ENCODE data around the gene RPL37A. TPM values are rescaled to one million over a fixed set of nuclear protein-coding genes. Genes with fewer than 3 reads are reported as not detected.

RPL37A gene
- 2,728 to 2,928 TPM (median 2,867 TPM) in 3 replicates for total RNA-seq

DNA sequence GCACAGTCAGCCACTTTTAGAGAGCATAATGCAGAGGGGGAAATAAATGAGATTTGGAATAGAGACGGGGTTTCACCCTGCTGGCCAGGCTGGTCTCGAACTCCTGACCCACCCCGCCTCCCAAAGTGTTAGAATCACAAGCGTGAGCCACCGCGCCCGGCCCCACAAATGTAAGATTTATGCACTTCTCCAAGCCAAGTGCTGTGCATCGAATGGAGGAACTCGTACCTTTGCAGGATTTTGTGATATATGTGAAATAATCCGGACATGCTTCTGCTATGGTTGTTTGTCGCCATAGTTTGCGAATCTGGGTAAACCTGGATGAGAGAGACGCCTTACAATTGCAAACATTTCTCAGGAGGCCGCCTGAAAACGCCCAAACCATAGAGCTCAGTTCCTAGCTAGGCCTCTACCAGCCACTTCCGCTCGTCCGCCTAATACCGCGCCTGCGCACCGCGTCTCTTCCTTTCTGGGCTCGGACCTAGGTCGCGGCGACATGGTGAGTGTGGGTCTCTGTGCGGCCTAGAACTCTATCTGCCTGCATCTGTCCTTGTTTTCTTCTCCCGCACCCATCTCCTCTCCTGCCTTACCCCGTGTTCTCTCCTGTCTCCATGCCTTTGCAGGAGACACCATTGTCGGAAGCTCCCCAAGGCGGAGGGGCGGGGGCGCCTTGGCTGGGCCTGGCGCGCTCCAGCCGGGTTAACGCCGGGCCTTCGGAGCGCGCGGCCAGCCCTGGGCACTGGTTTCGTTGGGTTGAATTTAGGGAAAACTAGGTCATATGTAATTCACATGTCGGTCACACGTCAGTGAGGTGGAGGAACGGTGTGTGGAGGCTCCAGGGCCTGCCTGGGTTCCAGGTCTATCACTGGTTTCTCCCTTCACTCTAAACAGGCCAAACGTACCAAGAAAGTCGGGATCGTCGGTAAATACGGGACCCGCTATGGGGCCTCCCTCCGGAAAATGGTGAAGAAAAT, at the start of gene RPL37A:
Gene RPL37A (plus strand): TSS at position 466 of the 974 bp plus-strand sequence. CDS start 31 bp downstream, at position 497.
- Mint-ChIP-seq H3K4me1 (peaks cover 45% of the 10 kb centered on the region), H3K36me3 (peaks cover 30% of the 10 kb centered on the region), H3K27me3 (ENCODE audit: low read depth) (no peaks in the 10 kb centered on the region), H3K4me3 (peak within 1 kb of the TSS; percentile 96), H3K9me3 (no peaks in the 10 kb centered on the region), H3K27ac (peak within 1 kb of the TSS; percentile 94)
- TF ChIP-seq, protein P1, sequence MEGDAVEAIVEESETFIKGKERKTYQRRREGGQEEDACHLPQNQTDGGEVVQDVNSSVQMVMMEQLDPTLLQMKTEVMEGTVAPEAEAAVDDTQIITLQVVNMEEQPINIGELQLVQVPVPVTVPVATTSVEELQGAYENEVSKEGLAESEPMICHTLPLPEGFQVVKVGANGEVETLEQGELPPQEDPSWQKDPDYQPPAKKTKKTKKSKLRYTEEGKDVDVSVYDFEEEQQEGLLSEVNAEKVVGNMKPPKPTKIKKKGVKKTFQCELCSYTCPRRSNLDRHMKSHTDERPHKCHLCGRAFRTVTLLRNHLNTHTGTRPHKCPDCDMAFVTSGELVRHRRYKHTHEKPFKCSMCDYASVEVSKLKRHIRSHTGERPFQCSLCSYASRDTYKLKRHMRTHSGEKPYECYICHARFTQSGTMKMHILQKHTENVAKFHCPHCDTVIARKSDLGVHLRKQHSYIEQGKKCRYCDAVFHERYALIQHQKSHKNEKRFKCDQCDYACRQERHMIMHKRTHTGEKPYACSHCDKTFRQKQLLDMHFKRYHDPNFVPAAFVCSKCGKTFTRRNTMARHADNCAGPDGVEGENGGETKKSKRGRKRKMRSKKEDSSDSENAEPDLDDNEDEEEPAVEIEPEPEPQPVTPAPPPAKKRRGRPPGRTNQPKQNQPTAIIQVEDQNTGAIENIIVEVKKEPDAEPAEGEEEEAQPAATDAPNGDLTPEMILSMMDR (IDR thresholded peaks at IDR 0.05; ENCODE audit: unreplicated experiment), result no peak
- peak; percentile 83 to 89 for DNase-seq (ENCODE audit: low spot score in 2 of 2, unreplicated experiment in 2 of 2)

DNA sequence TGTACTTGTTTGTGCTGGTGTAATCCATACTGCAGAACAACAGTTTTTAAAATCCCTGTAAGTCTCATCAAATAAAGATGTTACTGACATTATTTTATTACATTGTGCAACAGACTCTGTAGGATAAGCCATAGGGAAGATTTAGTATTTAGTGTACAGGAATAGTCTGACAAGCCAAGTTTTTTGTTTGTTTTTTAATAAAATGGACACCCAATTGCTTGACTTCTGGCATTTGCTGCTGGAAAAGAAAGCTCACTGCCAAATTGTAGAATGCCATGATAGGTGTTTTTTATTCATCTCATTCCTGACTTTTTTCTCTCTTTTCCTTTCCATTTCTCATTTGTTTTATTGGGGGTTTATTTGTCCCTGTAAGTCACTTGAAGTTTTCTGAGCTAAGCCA, 48.3 kb upstream of the RPL37A start:
- Mint-ChIP-seq H3K4me3 (no peak overlapping the region), H3K36me3 (peaks cover 84% of the 10 kb centered on the region), H3K9me3 (peaks cover 13% of the 10 kb centered on the region), H3K27me3 (ENCODE audit: low read depth) (no peaks in the 10 kb centered on the region), H3K4me1 (no peaks in the 10 kb centered on the region), H3K27ac (no peak overlapping the region)
- TF ChIP-seq, protein P1 (IDR thresholded peaks at IDR 0.05; ENCODE audit: unreplicated experiment), result no peak
- DNase-seq (ENCODE audit: low spot score in 2 of 2, unreplicated experiment in 2 of 2), result no peak

DNA sequence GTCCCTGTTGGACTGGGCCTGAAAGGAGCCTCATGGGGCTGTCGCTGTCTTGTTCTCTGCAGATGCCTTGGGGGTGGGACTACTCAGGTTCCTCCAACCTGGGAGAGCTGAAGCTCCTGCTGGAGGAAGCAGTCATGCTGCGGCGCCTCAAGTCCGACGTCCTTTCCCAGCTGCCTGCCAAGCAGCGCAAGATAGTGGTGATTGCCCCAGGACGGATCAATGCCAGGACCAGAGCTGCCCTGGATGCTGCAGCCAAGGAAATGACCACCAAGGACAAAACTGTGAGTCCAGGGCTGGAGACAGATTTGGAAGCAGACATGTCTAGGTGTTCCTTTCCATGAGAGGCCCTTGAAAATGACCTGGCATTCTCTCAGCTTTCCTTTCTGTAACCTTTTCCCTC, 47.9 kb upstream of the RPL37A start:
- DNase-seq (ENCODE audit: low spot score in 2 of 2, unreplicated experiment in 2 of 2), result no peak
- Mint-ChIP-seq H3K36me3 (peaks cover 86% of the 10 kb centered on the region), H3K4me3 (no peak overlapping the region), H3K9me3 (peaks cover 14% of the 10 kb centered on the region), H3K27me3 (ENCODE audit: low read depth) (no peaks in the 10 kb centered on the region), H3K4me1 (no peaks in the 10 kb centered on the region), H3K27ac (no peak overlapping the region)
- TF ChIP-seq, protein P1 (IDR thresholded peaks at IDR 0.05; ENCODE audit: unreplicated experiment), result no peak

DNA sequence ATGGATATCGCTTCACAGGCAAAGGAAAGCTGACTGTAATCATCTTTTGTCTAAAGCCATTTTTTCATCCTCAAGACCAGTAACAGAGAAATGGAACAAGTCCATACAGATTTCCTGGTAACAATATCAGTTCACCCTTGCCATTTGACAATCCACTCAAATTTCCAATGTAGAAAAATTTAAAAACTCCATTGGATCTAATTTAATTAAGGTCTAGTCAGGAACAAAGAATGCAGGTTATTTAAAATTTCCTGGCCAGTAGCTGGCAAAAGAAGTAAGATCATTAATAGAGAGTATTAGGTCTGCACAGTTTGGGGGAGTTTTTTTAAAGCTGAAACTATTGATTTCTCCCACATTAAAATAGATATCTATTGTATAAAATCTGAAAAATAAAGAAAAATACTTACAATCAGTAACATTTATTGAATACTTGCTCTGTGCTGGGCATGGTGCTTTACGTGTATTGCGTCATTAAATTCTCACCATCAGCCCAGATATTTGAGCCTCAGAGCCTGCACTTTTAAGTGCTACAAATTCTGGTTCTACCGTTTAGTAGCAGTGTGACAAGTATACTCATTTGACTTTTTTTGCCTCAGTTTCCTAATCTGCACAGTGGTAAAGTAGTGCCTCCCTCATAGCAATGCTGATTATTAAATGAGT, 44.6 kb upstream of the RPL37A start:
- H3K27ac Mint-ChIP-seq, result no peak overlapping the region
- DNase-seq (ENCODE audit: low spot score in 2 of 2, unreplicated experiment in 2 of 2), result no peak

DNA sequence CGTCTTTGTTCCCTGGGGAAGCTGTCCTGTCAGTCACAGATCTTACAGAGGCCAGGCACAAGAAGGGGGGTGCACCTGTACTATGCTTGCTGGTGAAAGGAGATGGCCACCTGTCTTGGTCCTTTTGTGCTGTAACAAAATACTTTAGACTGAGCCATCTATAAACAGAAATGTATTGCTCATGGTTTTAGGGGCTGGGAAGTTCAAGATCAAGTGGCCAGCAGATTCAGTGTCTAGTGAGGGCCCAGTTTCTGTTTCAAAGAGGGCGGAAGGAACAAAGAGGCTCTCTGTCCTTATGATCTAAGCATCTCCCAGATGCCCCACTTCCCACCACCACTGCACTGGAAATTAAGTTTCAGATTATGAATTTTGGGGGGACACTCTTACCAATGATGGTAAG, 35.5 kb upstream of the RPL37A start:
- no peak overlapping the region for H3K27ac Mint-ChIP-seq

More for the DNA sequence above, 44.6 kb upstream of the RPL37A start:
- Mint-ChIP-seq H3K36me3 (peaks cover 80% of the 10 kb centered on the region), H3K4me1 (no peaks in the 10 kb centered on the region), H3K4me3 (no peak overlapping the region), H3K9me3 (peaks cover 25% of the 10 kb centered on the region), H3K27me3 (ENCODE audit: low read depth) (no peaks in the 10 kb centered on the region)
- TF ChIP-seq, protein P1 (IDR thresholded peaks at IDR 0.05; ENCODE audit: unreplicated experiment), result no peak

More for the DNA sequence above, 35.5 kb upstream of the RPL37A start:
- H3K27me3 Mint-ChIP-seq (ENCODE audit: low read depth), result no peaks in the 10 kb centered on the region
- no peak overlapping the region for H3K4me3 Mint-ChIP-seq
- H3K36me3 Mint-ChIP-seq, result peaks cover 46% of the 10 kb centered on the region
- H3K4me1 Mint-ChIP-seq, result no peaks in the 10 kb centered on the region
- no peaks in the 10 kb centered on the region for H3K9me3 Mint-ChIP-seq
- no peak for DNase-seq (ENCODE audit: low spot score in 2 of 2, unreplicated experiment in 2 of 2)
- TF ChIP-seq, protein P1 (IDR thresholded peaks at IDR 0.05; ENCODE audit: unreplicated experiment), result no peak
